Purkinje cell (primary cell): ENCODE results near the gene MYBBP1A. TPM values are rescaled to one million over a fixed set of nuclear protein-coding genes. Genes with fewer than 3 reads are reported as not detected.

Source experiments
- polyA plus RNA-seq: library from polyadenylated mRNA; unstranded; fragments of >200 nt; fragmentation: Nextera tagmentation; gene quantifications from 2 replicates; pipeline ENCODE4 v1.2.1, GENCODE V29; 2014

MYBBP1A gene
- 5.6 and 5.9 TPM in 2 replicates for polyA plus RNA-seq

GRCh38 chr17:4554997-4555799 is at the start of gene MYBBP1A:
MYBBP1A (minus strand) TSS chr17:4555384; CDS start chr17:4555324, 60 bp downstream.

GRCh38 chr17:4584101-4584916 is 29.1 kb upstream of the MYBBP1A start, which contains the start of gene SMTNL2:
SMTNL2 (plus strand) TSS chr17:4584529; CDS start chr17:4584606, 77 bp downstream.

GRCh38 chr17:4560421-4560820 is 5.2 kb upstream of the MYBBP1A start, which contains the start of gene GGT6:
GGT6 (minus strand) TSS chr17:4560577; CDS start chr17:4560521, 56 bp downstream.

GRCh38 chr17:4498461-4499397 is 56.5 kb downstream of the MYBBP1A start, which contains the start of gene SPNS2:
SPNS2 (plus strand) TSS chr17:4498881; CDS start chr17:4499048, 167 bp downstream.

Other genes with a start within 250 kb of the MYBBP1A start
- gene UBE2G1, start 188.7 kb downstream of the MYBBP1A start, polyA plus RNA-seq: 67.9 and 89.7 TPM in 2 replicates
- gene SPNS3, start 121.4 kb downstream of the MYBBP1A start, polyA plus RNA-seq: not detected in 2 replicates
- gene SPNS2, start 56.5 kb downstream of the MYBBP1A start, polyA plus RNA-seq: 5.8 and 10.9 TPM in 2 replicates
- gene GGT6, start 5.2 kb upstream of the MYBBP1A start, polyA plus RNA-seq: not detected in 2 replicates
- gene SMTNL2, start 29.1 kb upstream of the MYBBP1A start, polyA plus RNA-seq: 0.12 TPM in 1 of 2 replicates, not detected in the other
- gene ALOX15, start 86.3 kb upstream of the MYBBP1A start, polyA plus RNA-seq: not detected in 2 replicates
- gene PELP1, start 148.8 kb upstream of the MYBBP1A start, polyA plus RNA-seq: 2.6 and 2.9 TPM in 2 replicates
- gene ARRB2, start 155.2 kb upstream of the MYBBP1A start, polyA plus RNA-seq: 5.8 and 6.3 TPM in 2 replicates
- gene MED11, start 176.0 kb upstream of the MYBBP1A start, polyA plus RNA-seq: 72.1 and 82.0 TPM in 2 replicates
- not detected in 2 replicates for gene ZMYND15, start 184.4 kb upstream of the MYBBP1A start, polyA plus RNA-seq
- 0.25 and 1.1 TPM in 2 replicates for gene CXCL16, start 184.5 kb upstream of the MYBBP1A start, polyA plus RNA-seq
- not detected in 2 replicates for gene TM4SF5, start 216.5 kb upstream of the MYBBP1A start, polyA plus RNA-seq
- not detected in 2 replicates for gene VMO1, start 231.0 kb upstream of the MYBBP1A start, polyA plus RNA-seq
- gene GLTPD2, start 233.6 kb upstream of the MYBBP1A start, polyA plus RNA-seq: not detected in 2 replicates
- gene PSMB6, start 240.8 kb upstream of the MYBBP1A start, polyA plus RNA-seq: 377 and 424 TPM in 2 replicates